ENCODE results near the gene LRRK1.

GRCh38 chr15:101088788-101089578, 169.8 kb downstream of the LRRK1 start:
- TF ChIP-seq POLR2A (IDR thresholded peaks at IDR 0.05; ENCODE audit: low read depth, low read length): no peak
- TF ChIP-seq TAF1 (IDR thresholded peaks at IDR 0.05; ENCODE audit: borderline replicate concordance, low read depth, low read length): no peak
